ENCODE data around the gene MIDN. TPM values are rescaled to one million over a fixed set of nuclear protein-coding genes. Genes with fewer than 3 reads are reported as not detected.

MIDN gene
- total RNA-seq: 22.5 and 26.9 TPM in 2 replicates

GRCh38 chr19:1248139-1248785, at the start of gene MIDN:
TSS of gene MIDN (plus strand) at chr19:1248583. CDS start at chr19:1250297, 1,714 bp downstream.

GRCh38 chr19:1205114-1206099, 43.0 kb upstream of the MIDN start, which contains the start of gene STK11:
TSS of gene STK11 (plus strand) at chr19:1205778. CDS start at chr19:1206914, 1,136 bp downstream.

GRCh38 chr19:1237754-1238368, 10.5 kb upstream of the MIDN start, which contains the start of gene CBARP:
TSS of gene CBARP (minus strand) at chr19:1238005. CDS start at chr19:1236100, 1,905 bp downstream.

GRCh38 chr19:1241417-1242095, 6.8 kb upstream of the MIDN start, which contains the start of gene ATP5F1D:
TSS of gene ATP5F1D (plus strand) at chr19:1241751. CDS start at chr19:1241851, 100 bp downstream.

GRCh38 chr19:1269065-1269477, 20.7 kb downstream of the MIDN start, which contains the start of gene CIRBP:
TSS of gene CIRBP (plus strand) at chr19:1269332. CDS start at chr19:1270934, 1,602 bp downstream.

GRCh38 chr19:1275260-1275975, 27.0 kb downstream of the MIDN start, which contains the start of gene FAM174C:
TSS of gene FAM174C (plus strand) at chr19:1275530. CDS start at chr19:1275550, 20 bp downstream.

GRCh38 chr19:1285737-1286360, 37.5 kb downstream of the MIDN start, which contains the start of gene EFNA2:
TSS of gene EFNA2 (plus strand) at chr19:1285873. CDS start at chr19:1286169, 296 bp downstream.

Other genes with a start within 250 kb of the MIDN start
- 0.06 TPM in 1 of 2 replicates, not detected in the other for gene GRIN3B, start 248.2 kb upstream of the MIDN start, total RNA-seq
- 41.5 and 49.9 TPM in 2 replicates for gene TMEM259, start 227.5 kb upstream of the MIDN start, total RNA-seq
- not detected in 2 replicates for gene RNU6-2, start 227.1 kb upstream of the MIDN start, total RNA-seq
- 64.7 and 87.6 TPM in 2 replicates for gene CNN2, start 222.0 kb upstream of the MIDN start, total RNA-seq
- 3.7 and 4.2 TPM in 2 replicates for gene ABCA7, start 208.5 kb upstream of the MIDN start, total RNA-seq
- 1.5 TPM in 2 replicates for gene ARHGAP45, start 181.4 kb upstream of the MIDN start, total RNA-seq
- gene POLR2E, start 153.2 kb upstream of the MIDN start, total RNA-seq: 88.9 and 116 TPM in 2 replicates
- gene GPX4, start 144.6 kb upstream of the MIDN start, total RNA-seq: 349 and 358 TPM in 2 replicates
- gene SBNO2, start 74.3 kb upstream of the MIDN start, total RNA-seq: 58.7 and 59.8 TPM in 2 replicates
- gene STK11, start 42.8 kb upstream of the MIDN start, total RNA-seq: 86.9 and 97.9 TPM in 2 replicates
- gene CBARP, start 10.6 kb upstream of the MIDN start, total RNA-seq: 1.2 and 2.8 TPM in 2 replicates
- 40.4 and 41.0 TPM in 2 replicates for gene ATP5F1D, start 6.8 kb upstream of the MIDN start, total RNA-seq
- gene CIRBP, start 20.7 kb downstream of the MIDN start, total RNA-seq: 332 and 349 TPM in 2 replicates
- 18.6 and 19.3 TPM in 2 replicates for gene FAM174C, start 26.9 kb downstream of the MIDN start, total RNA-seq
- not detected in 2 replicates for gene EFNA2, start 37.3 kb downstream of the MIDN start, total RNA-seq
- gene NDUFS7, start 135.3 kb downstream of the MIDN start, total RNA-seq: 51.2 and 51.9 TPM in 2 replicates
- 34.0 and 36.7 TPM in 2 replicates for gene GAMT, start 153.0 kb downstream of the MIDN start, total RNA-seq
- gene DAZAP1, start 159.0 kb downstream of the MIDN start, total RNA-seq: 45.9 and 53.8 TPM in 2 replicates
- gene RPS15, start 189.8 kb downstream of the MIDN start, total RNA-seq: 434 and 444 TPM in 2 replicates
- 0.13 and 0.19 TPM in 2 replicates for gene APC2, start 201.5 kb downstream of the MIDN start, total RNA-seq
- 21.8 and 21.9 TPM in 2 replicates for gene C19orf25, start 230.6 kb downstream of the MIDN start, total RNA-seq
- gene PCSK4, start 241.8 kb downstream of the MIDN start, total RNA-seq: 0.53 and 1.1 TPM in 2 replicates
- 0.92 and 1.8 TPM in 2 replicates for gene REEP6, start 242.6 kb downstream of the MIDN start, total RNA-seq

All from aortic smooth muscle cell (primary cell).